K562 (cell line): ENCODE data around the gene PPTC7. TPM values are rescaled to one million over a fixed set of nuclear protein-coding genes. Genes with fewer than 3 reads are reported as not detected.

Experiments used
- ARID3A ChIP-seq: IDR thresholded peaks from 2 replicates; pipeline ENCODE4 v1.6.1; 2012; ENCODE audit warnings: low read depth, low read length, improper control_type of control experiment, borderline replicate concordance
- BHLHE40 ChIP-seq: IDR thresholded peaks from 2 replicates; pipeline ENCODE4 v1.6.1; 2011; ENCODE audit warnings: low read length, improper control_type of control experiment
- BRCA1 ChIP-seq, 2 experiments: fragments of 450-650 bp in 1 of 2; sonication (generic) in 1 of 2; formaldehyde crosslinking in 1 of 2; IDR thresholded peaks; 2 replicates each; pipeline versions ENCODE4 v1.5.0 to v1.6.1; 2017 to 2020; ENCODE audit warnings: mild to moderate bottlenecking in 1 of 2, missing genetic modification reagents in 1 of 2
- E2F3 ChIP-seq: fragments of 250-450 bp; sonication (Bioruptor Pico); IDR thresholded peaks from 2 replicates; pipeline ENCODE4 v1.4.0; 2020; ENCODE audit warnings: mild to moderate bottlenecking
- EZH2 ChIP-seq: IDR thresholded peaks from 2 replicates; pipeline ENCODE4 v1.6.1; 2012; ENCODE audit warnings: low read depth, mild to moderate bottlenecking, inconsistent platforms, low read length, borderline replicate concordance
- MCM3 ChIP-seq: fragments of 450-650 bp; IDR thresholded peaks from 2 replicates; pipeline ENCODE4 v1.6.1; 2016
- NCOR1 ChIP-seq: fragments of 450-650 bp; IDR thresholded peaks from 2 replicates; pipeline ENCODE4 v1.6.1; 2016; ENCODE audit warnings: mild to moderate bottlenecking, moderate library complexity
- POLR2AphosphoS2 ChIP-seq: IDR thresholded peaks from 2 replicates; pipeline ENCODE4 v1.6.1; 2012; ENCODE audit warnings: low read length, improper control_type of control experiment
- RAD51 ChIP-seq: fragments of 450-650 bp; IDR thresholded peaks from 2 replicates; pipeline ENCODE4 v1.7.1; 2016; ENCODE audit warnings: low read depth, mild to moderate bottlenecking, borderline replicate concordance
- RNF219 ChIP-seq: fragments of 250-450 bp; sonication (Bioruptor Pico); IDR thresholded peaks from 2 replicates; pipeline ENCODE4 v1.5.0; 2022; ENCODE audit warnings: mild to moderate bottlenecking
- SMAD3 ChIP-seq: fragments of 450-650 bp; formaldehyde crosslinking; conservative IDR thresholded peaks from 2 replicates; pipeline ENCODE4 v1.4.0; 2020; ENCODE audit warnings: mild to moderate bottlenecking
- SRF ChIP-seq, 2 experiments: fragments of 250-450, 450-650 bp in 1 of 2; sonication (Bioruptor Pico) in 1 of 2; sonication (generic) in 1 of 2; formaldehyde crosslinking; IDR thresholded peaks; 2 replicates each; pipeline versions ENCODE4 v1.5.0 to v1.5.1; 2020 to 2022; ENCODE audit warnings: mild to moderate bottlenecking in 1 of 2, missing genetic modification reagents in 1 of 2
- TCF7 ChIP-seq: sonication (generic); IDR thresholded peaks from 2 replicates; pipeline ENCODE4 v1.6.1; 2016; ENCODE audit warnings: antibody characterized with exemption, borderline replicate concordance
- ZBTB5 ChIP-seq: fragments of 450-650 bp; IDR thresholded peaks from 2 replicates; pipeline ENCODE4 v1.6.1; 2017; ENCODE audit warnings: antibody characterized with exemption
- ZFP91 ChIP-seq: sonication (generic); formaldehyde crosslinking; IDR thresholded peaks from 2 replicates; pipeline ENCODE4 v1.8.0; 2022; ENCODE audit warnings: mild to moderate bottlenecking, missing genetic modification reagents
- ZKSCAN3 ChIP-seq: fragments of 250-450 bp; sonication (Bioruptor Pico); IDR thresholded peaks from 2 replicates; pipeline ENCODE4 v1.4.0; 2020
- ZNF57 ChIP-seq: fragments of 450-650 bp; formaldehyde crosslinking; IDR thresholded peaks from 2 replicates; pipeline ENCODE4 v1.4.0; 2020; ENCODE audit warnings: mild to moderate bottlenecking, moderate library complexity
- polyA plus RNA-seq, 8 experiments: library from polyadenylated mRNA; depleted of rRNA in 4 of 8; stranded (reverse) in 5 of 8; unstranded in 3 of 8; fragments of >200 nt; fragmentation: Nextera tagmentation in 2 of 8; fragmentation: Illumina TruSeq in 1 of 8; extraction: Ambion mirVana in 2 of 8; extraction: Trizol in 1 of 8; gene quantifications; 2 replicates each; pipeline versions ENCODE4 v1.2.1 to v1.2.3, GENCODE V29; 2011 to 2014; ENCODE audit warnings: inconsistent platforms in 1 of 8, missing spikeins in 1 of 8
- total RNA-seq, 7 experiments: library from RNA; depleted of rRNA in 6 of 7; stranded (reverse); fragments of >200 nt in 6 of 7; fragmentation: Illumina TruSeq in 2 of 7; extraction: Trizol in 2 of 7; gene quantifications; 2 replicates each; pipeline versions ENCODE4 v1.2.1 to v1.2.3, GENCODE V29; 2011 to 2021; ENCODE audit warnings: low replicate concordance in 1 of 7

The PPTC7 gene
- total and polyA plus RNA-seq, 9 of the 15 experiments (the other 6 are each of a cell fraction or from before 2014, with no cell fraction given): 2.6 to 23.1 (median 11.9) TPM

GRCh38 chr12:110583137-110584059 lies at the start of gene PPTC7 (continued):
- TF ChIP-seq ZFP91 (CRISPR knock-in tag) (no peak), NCOR1 (peak; percentile 29; the same call in 1 of the 2 replicates), BRCA1 (IDR thresholded peaks at IDR 0.05) (no peak), BRCA1 (CRISPR knock-in tag; IDR thresholded peaks at IDR 0.05) (no peak), EZH2 (no peak), RNF219 (CRISPR knock-in tag) (no peak), POLR2AphosphoS2 (no peak), SRF (CRISPR knock-in tag; IDR thresholded peaks at IDR 0.05) (peak in 1 of 2 experiments; percentile 85; a peak in 1 of 4 replicates), MCM3 (no peak), TCF7 (no peak), ZBTB5 (no peak), BHLHE40 (no peak), E2F3 (no peak), ARID3A (no peak), ZNF57 (CRISPR knock-in tag) (no peak), ZKSCAN3 (CRISPR knock-in tag) (no peak), SMAD3 (CRISPR knock-in tag) (no peak), RAD51 (no peak)
